SU-DHL-6 (cell line): Measurements from ENCODE around the gene ZFAND3.

Source experiments
- EZH2phosphoT487 ChIP-seq: fragments of 200-600 bp; sonication (generic), shearing (Covaris generic); conservative IDR thresholded peaks from 2 replicates; pipeline ENCODE4 v1.6.1; 2018; ENCODE audit warnings: mild to moderate bottlenecking, antibody characterized with exemption, low read length, moderate library complexity, mixed read lengths
- TF ChIP-seq, protein P1 (sequence below): fragments of 200-600 bp; sonication (generic); IDR thresholded peaks from one replicate; pipeline ENCODE4 v1.5.1; 2017; ENCODE audit warnings: antibody characterized with exemption, mild to moderate bottlenecking, low read length, moderate library complexity; ENCODE audit not compliant: insufficient read depth, poor library complexity, severe bottlenecking

- TF ChIP-seq, protein P1, sequence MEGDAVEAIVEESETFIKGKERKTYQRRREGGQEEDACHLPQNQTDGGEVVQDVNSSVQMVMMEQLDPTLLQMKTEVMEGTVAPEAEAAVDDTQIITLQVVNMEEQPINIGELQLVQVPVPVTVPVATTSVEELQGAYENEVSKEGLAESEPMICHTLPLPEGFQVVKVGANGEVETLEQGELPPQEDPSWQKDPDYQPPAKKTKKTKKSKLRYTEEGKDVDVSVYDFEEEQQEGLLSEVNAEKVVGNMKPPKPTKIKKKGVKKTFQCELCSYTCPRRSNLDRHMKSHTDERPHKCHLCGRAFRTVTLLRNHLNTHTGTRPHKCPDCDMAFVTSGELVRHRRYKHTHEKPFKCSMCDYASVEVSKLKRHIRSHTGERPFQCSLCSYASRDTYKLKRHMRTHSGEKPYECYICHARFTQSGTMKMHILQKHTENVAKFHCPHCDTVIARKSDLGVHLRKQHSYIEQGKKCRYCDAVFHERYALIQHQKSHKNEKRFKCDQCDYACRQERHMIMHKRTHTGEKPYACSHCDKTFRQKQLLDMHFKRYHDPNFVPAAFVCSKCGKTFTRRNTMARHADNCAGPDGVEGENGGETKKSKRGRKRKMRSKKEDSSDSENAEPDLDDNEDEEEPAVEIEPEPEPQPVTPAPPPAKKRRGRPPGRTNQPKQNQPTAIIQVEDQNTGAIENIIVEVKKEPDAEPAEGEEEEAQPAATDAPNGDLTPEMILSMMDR: no peak
- no peak for TF ChIP-seq EZH2phosphoT487
Observed at GRCh38 chr6:37779902-37780628, 39.5 kb upstream of the ZFAND3 start.
